HEK293 (cell line): ENCODE data around the gene MYL9.

Experiments used
- CTCF ChIA-PET: fragments of 350-600 bp; formaldehyde crosslinking; extraction: SDS; loops from one replicate; lab custom pipeline; 2021; ENCODE audit warnings: antibody characterized with exemption; lab: Yijun Ruan, JAX
- POLR2A ChIA-PET: fragments of 300-600 bp; formaldehyde crosslinking; extraction: SDS; loops from one replicate; lab custom pipeline; 2020; ENCODE audit warnings: antibody characterized with exemption, inconsistent platforms; lab: Yijun Ruan, JAX
- H3K27ac ChIP-seq: fragments of 200-500 bp; sonication (Bioruptor generic); 2 replicates; pipeline ENCODE4 v1.5.1; 2014; ENCODE audit warnings: low read depth, low read length, control low read depth, inconsistent platforms; ENCODE audit errors: extremely low read depth
- H3K36me3 ChIP-seq, 2 experiments: fragments of 200-500 bp in 1 of 2; sonication (Bioruptor generic) in 1 of 2; 1 replicate in 1 of 2; 2 replicates in 1 of 2; pipeline ENCODE4 v1.5.1; 2014 to 2017; ENCODE audit warnings: inconsistent platforms in 2 of 2, low read length in 2 of 2; ENCODE audit not compliant: control insufficient read depth in 2 of 2, insufficient read depth in 1 of 2
- H3K4me1 ChIP-seq: fragments of 200-500 bp; sonication (Bioruptor generic); 2 replicates; pipeline ENCODE4 v1.5.1; 2014; ENCODE audit warnings: mild to moderate bottlenecking, low read length, inconsistent platforms; ENCODE audit not compliant: control insufficient read depth, insufficient read depth
- H3K4me3 ChIP-seq: 2 replicates; pipeline ENCODE4 v1.5.1; 2011; ENCODE audit warnings: low read depth, mild to moderate bottlenecking, control low read depth, low read length, moderate library complexity
- H3K9me3 ChIP-seq: fragments of 200-500 bp; sonication (Bioruptor generic); 2 replicates; pipeline ENCODE4 v1.5.1; 2014; ENCODE audit warnings: low read depth, low read length, inconsistent platforms; ENCODE audit not compliant: control insufficient read depth, insufficient read depth
- GLIS1 ChIP-seq: fragments of 450-650 bp; formaldehyde crosslinking; IDR thresholded peaks from 2 replicates; pipeline ENCODE4 v1.5.1; 2016; ENCODE audit warnings: missing biosample characterization, missing genetic modification characterization
- KLF17 ChIP-seq: fragments of 450-650 bp; formaldehyde crosslinking; IDR thresholded peaks from 2 replicates; pipeline ENCODE4 v1.5.1; 2016; ENCODE audit warnings: missing biosample characterization, missing genetic modification characterization
- SP2 ChIP-seq: fragments of 450-650 bp; formaldehyde crosslinking; IDR thresholded peaks from 2 replicates; pipeline ENCODE4 v1.5.1; 2016; ENCODE audit warnings: missing biosample characterization, missing genetic modification characterization
- SP7 ChIP-seq: fragments of 450-650 bp; formaldehyde crosslinking; IDR thresholded peaks from 2 replicates; pipeline ENCODE4 v1.5.1; 2016; ENCODE audit warnings: missing biosample characterization, missing genetic modification characterization
- ZBTB11 ChIP-seq: fragments of 450-650 bp; formaldehyde crosslinking; conservative IDR thresholded peaks from 2 replicates; pipeline ENCODE4 v1.5.1; 2016; ENCODE audit warnings: low read depth, missing biosample characterization, missing genetic modification characterization
- ZBTB6 ChIP-seq: fragments of 450-650 bp; formaldehyde crosslinking; IDR thresholded peaks from 2 replicates; pipeline ENCODE4 v1.5.1; 2017; ENCODE audit warnings: missing biosample characterization, missing genetic modification characterization
- ZNF133 ChIP-seq: fragments of 450-650 bp; formaldehyde crosslinking; IDR thresholded peaks from 2 replicates; pipeline ENCODE4 v1.5.1; 2016; ENCODE audit warnings: missing biosample characterization, missing genetic modification characterization
- ZNF214 ChIP-seq: fragments of 450-650 bp; formaldehyde crosslinking; IDR thresholded peaks from 2 replicates; pipeline ENCODE4 v1.5.1; 2017; ENCODE audit warnings: missing biosample characterization, mild to moderate bottlenecking, missing genetic modification characterization, borderline replicate concordance
- ZNF280D ChIP-seq: fragments of 450-650 bp; formaldehyde crosslinking; IDR thresholded peaks from 2 replicates; pipeline ENCODE4 v1.5.1; 2016; ENCODE audit warnings: missing biosample characterization, missing genetic modification characterization
- ZNF488 ChIP-seq: fragments of 450-650 bp; formaldehyde crosslinking; IDR thresholded peaks from 2 replicates; pipeline ENCODE4 v1.5.1; 2016; ENCODE audit warnings: missing biosample characterization, missing genetic modification characterization
- ZNF549 ChIP-seq: fragments of 450-650 bp; IDR thresholded peaks from 2 replicates; pipeline ENCODE4 v1.5.1; 2018; ENCODE audit warnings: missing biosample characterization, missing genetic modification characterization, mild to moderate bottlenecking, inconsistent platforms, moderate library complexity
- ZNF777 ChIP-seq: fragments of 450-650 bp; formaldehyde crosslinking; IDR thresholded peaks from 2 replicates; pipeline ENCODE4 v1.5.1; 2017; ENCODE audit warnings: missing biosample characterization, missing genetic modification characterization, borderline replicate concordance
- ZNF791 ChIP-seq: fragments of 450-650 bp; formaldehyde crosslinking; IDR thresholded peaks from 2 replicates; pipeline ENCODE4 v1.5.1; 2016; ENCODE audit warnings: missing biosample characterization, missing genetic modification characterization
- ZSCAN16 ChIP-seq: fragments of 450-650 bp; formaldehyde crosslinking; IDR thresholded peaks from 2 replicates; pipeline ENCODE4 v1.5.1; 2016; ENCODE audit warnings: missing biosample characterization, missing genetic modification characterization

Gene MYL9

GRCh38 chr20:36525620-36526365 lies 15.5 kb upstream of the MYL9 start:
- H3K36me3 ChIP-seq, result peaks cover 0 to 40% of the 10 kb centered on the region in 2 experiments; a peak in 2 of 3 replicates

More at GRCh38 chr20:36525620-36526365, 15.5 kb upstream of the MYL9 start:
- ChIA-PET POLR2A (no interaction called here), CTCF (no interaction called here)
- H3K4me3 ChIP-seq, result no peak overlapping the region
- H3K4me1 ChIP-seq, result no peaks in the 10 kb centered on the region
- TF ChIP-seq SP2 (tag by site-specific recombination) (no peak), ZBTB6 (tag by site-specific recombination) (no peak), ZNF549 (tag by site-specific recombination) (no peak), ZNF280D (tag by site-specific recombination) (no peak), SP7 (tag by site-specific recombination) (no peak), ZNF777 (tag by site-specific recombination) (no peak), ZSCAN16 (no peak), ZNF488 (tag by site-specific recombination) (no peak), GLIS1 (tag by site-specific recombination) (no peak), ZNF791 (tag by site-specific recombination) (no peak), ZNF214 (tag by site-specific recombination) (no peak), KLF17 (tag by site-specific recombination) (no peak), ZNF133 (no peak), ZBTB11 (tag by site-specific recombination) (no peak)
- H3K9me3 ChIP-seq, result no peaks in the 10 kb centered on the region
- H3K27ac ChIP-seq, result no peak overlapping the region
